Thoracic aorta (tissue), 2 donors: ENCODE measurements around the gene WNT9B. TPM values are rescaled to one million over a fixed set of nuclear protein-coding genes. Genes with fewer than 3 reads are reported as not detected.

Experiments used
- ATAC-seq: fragments of 150-250 bp; one replicate; pipeline ENCODE4 v1.8.0; 2017; ENCODE audit warnings: low read depth; ENCODE audit not compliant: insufficient number of reproducible peaks, low FRiP score
- DNase-seq: peaks from one replicate; pipeline ENCODE4 v3.0.0-alpha.2; 2020; ENCODE audit warnings: low spot score
- H3K27ac ChIP-seq, 2 donors: fragments of 200-600 bp; sonication (generic); 1 replicate in 1 of 2; 2 replicates in 1 of 2; pipeline ENCODE4 v1.5.1; 2016; ENCODE audit warnings: mild to moderate bottlenecking in 2 of 2, moderate library complexity in 2 of 2
- H3K27me3 ChIP-seq: fragments of 200-600 bp; sonication (generic); replicated peaks from 2 replicates; pipeline ENCODE4 v1.6.0; 2016; ENCODE audit warnings: mild to moderate bottlenecking; ENCODE audit not compliant: insufficient read depth
- H3K36me3 ChIP-seq: fragments of 200-600 bp; sonication (generic); one replicate; pipeline ENCODE4 v1.5.1; 2016
- H3K4me1 ChIP-seq, 2 donors: fragments of 200-600 bp; sonication (generic); 1 replicate in 1 of 2; 2 replicates in 1 of 2; pipeline versions ENCODE4 v1.5.1 to v1.6.0; 2016; ENCODE audit warnings: low read depth in 2 of 2, mild to moderate bottlenecking in 1 of 2; ENCODE audit not compliant: control insufficient read depth in 1 of 2
- H3K4me3 ChIP-seq: fragments of 200-600 bp; sonication (generic); 2 replicates; pipeline ENCODE4 v1.5.1; 2016; ENCODE audit warnings: mild to moderate bottlenecking
- H3K9me3 ChIP-seq: fragments of 200-600 bp; sonication (generic); 2 replicates; pipeline ENCODE4 v1.5.1; 2016
- CTCF ChIP-seq: fragments of 200-600 bp; sonication (generic); IDR thresholded peaks from one replicate; pipeline ENCODE4 v1.5.1; 2019; ENCODE audit warnings: antibody characterized with exemption
- total RNA-seq, 2 donors: library from RNA; depleted of rRNA; stranded (reverse); fragments of >200 nt; gene quantifications; one replicate each; pipeline versions ENCODE4 v1.1.0 to v1.2.3, GENCODE V29; 2016

The WNT9B gene
- total RNA-seq, 2 donors from 2014 or later: 2.2 TPM; not detected in 1

DNA sequence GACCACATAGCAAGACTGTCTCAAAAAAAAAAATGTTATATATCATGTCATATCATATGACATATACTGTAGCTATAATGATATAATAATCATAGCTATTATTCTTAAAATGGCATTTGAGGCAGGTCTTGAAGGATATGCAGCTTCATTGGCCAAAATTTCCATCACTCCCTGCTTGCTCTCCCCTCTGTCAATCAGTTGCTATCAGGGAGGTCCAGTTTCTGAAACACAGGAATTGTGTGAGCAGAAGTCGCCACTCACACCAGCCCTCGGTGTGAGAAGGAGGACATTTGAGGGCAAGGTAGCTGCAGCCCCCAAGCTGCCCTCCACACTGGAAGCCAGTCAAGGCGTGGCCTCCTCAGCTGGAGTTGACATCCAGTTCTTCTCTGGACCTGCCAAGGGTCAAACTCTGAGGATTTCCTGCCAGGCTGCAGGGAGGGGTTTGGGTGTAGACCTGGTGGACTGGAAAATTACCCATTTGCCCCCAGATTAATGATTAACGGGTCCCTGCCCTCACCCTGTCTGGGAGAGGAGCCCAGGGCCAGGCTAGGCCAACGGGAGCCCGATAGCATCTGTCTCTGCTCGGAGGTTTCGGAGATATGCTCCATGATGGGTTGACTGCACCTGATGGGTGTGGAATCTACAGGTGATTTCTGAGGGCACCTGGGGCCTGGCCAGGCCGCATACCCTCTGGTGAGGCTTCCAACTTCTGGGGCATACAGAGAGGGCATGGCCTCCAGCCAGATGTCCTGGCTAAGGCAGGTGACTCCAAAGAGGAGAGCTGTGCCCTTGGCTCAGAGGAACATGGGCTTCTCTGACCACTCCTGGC, 18.8 kb downstream of the WNT9B start:
- ATAC-seq (no peak), DNase-seq (no peak)
- Histone ChIP-seq H3K4me1 (no peaks in the 10 kb centered on the region), H3K27ac (no peak overlapping the region), H3K27me3 (no peaks in the 10 kb centered on the region), H3K4me3 (no peak overlapping the region), H3K36me3 (no peaks in the 10 kb centered on the region), H3K9me3 (no peaks in the 10 kb centered on the region)
- no peak for TF ChIP-seq CTCF

DNA sequence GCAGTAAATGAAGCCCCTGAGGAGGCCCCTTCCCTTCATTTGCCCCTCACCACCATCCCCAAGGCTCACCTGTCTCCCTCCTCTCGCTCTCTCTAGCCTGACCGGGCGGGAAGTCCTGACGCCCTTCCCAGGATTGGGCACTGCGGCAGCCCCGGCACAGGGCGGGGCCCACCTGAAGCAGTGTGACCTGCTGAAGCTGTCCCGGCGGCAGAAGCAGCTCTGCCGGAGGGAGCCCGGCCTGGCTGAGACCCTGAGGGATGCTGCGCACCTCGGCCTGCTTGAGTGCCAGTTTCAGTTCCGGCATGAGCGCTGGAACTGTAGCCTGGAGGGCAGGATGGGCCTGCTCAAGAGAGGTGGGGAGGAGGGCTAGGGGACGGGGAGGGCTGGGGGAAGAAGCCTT, 21.0 kb downstream of the WNT9B start:
- Histone ChIP-seq H3K9me3 (no peaks in the 10 kb centered on the region), H3K36me3 (no peaks in the 10 kb centered on the region), H3K27ac (no peak overlapping the region), H3K27me3 (no peaks in the 10 kb centered on the region), H3K4me3 (no peak overlapping the region), H3K4me1 (no peaks in the 10 kb centered on the region)
- ATAC-seq (no peak), DNase-seq (no peak)
- TF ChIP-seq CTCF: no peak

GRCh38 chr17:46873941-46874645, 22.7 kb downstream of the WNT9B start:
- Histone ChIP-seq H3K4me1 (no peaks in the 10 kb centered on the region), H3K36me3 (no peaks in the 10 kb centered on the region), H3K27me3 (no peaks in the 10 kb centered on the region), H3K27ac (no peak overlapping the region), H3K9me3 (no peaks in the 10 kb centered on the region), H3K4me3 (no peak overlapping the region)
- no peak for ATAC-seq
- no peak for TF ChIP-seq CTCF
- DNase-seq: no peak

DNA sequence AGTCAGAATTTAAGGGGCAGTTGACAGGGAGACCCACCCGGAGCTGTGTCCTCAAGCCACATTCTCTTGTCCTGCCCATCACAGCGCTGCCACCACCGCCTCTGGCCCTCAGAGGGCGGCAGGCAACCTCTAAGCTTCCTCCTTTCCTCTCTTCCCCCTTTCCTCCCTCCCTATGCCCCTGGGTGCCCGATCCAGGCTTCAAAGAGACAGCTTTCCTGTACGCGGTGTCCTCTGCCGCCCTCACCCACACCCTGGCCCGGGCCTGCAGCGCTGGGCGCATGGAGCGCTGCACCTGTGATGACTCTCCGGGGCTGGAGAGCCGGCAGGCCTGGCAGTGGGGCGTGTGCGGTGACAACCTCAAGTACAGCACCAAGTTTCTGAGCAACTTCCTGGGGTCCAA, 23.5 kb downstream of the WNT9B start:
- no peak overlapping the region for H3K4me3 ChIP-seq
- no peaks in the 10 kb centered on the region for H3K27me3 ChIP-seq
- H3K36me3 ChIP-seq: no peaks in the 10 kb centered on the region
- ATAC-seq (no peak), DNase-seq (no peak)
- no peak for TF ChIP-seq CTCF
- H3K4me1 ChIP-seq: no peaks in the 10 kb centered on the region
- H3K9me3 ChIP-seq: no peaks in the 10 kb centered on the region
- H3K27ac ChIP-seq: no peak overlapping the region

- DNase-seq (no peak), ATAC-seq (no peak)
- Histone ChIP-seq H3K36me3 (no peaks in the 10 kb centered on the region), H3K4me3 (no peak overlapping the region), H3K27me3 (no peaks in the 10 kb centered on the region), H3K27ac (no peak overlapping the region), H3K9me3 (no peaks in the 10 kb centered on the region), H3K4me1 (no peaks in the 10 kb centered on the region)
- no peak for TF ChIP-seq CTCF
Measured at GRCh38 chr17:46875849-46876352, 24.5 kb downstream of the WNT9B start.
